GM12801 (cell line): ENCODE results near the gene LSM7.

ENCODE experiments used
- TF ChIP-seq, protein P1 (sequence below): IDR thresholded peaks from one replicate; pipeline ENCODE4 v1.5.1; 2011; ENCODE audit warnings: control low read depth; ENCODE audit not compliant: insufficient read length; ENCODE audit errors: extremely low read depth

The LSM7 gene

GRCh38 chr19:2321565-2322283 is 6.7 kb downstream of the LSM7 start:
- TF ChIP-seq, protein P1, sequence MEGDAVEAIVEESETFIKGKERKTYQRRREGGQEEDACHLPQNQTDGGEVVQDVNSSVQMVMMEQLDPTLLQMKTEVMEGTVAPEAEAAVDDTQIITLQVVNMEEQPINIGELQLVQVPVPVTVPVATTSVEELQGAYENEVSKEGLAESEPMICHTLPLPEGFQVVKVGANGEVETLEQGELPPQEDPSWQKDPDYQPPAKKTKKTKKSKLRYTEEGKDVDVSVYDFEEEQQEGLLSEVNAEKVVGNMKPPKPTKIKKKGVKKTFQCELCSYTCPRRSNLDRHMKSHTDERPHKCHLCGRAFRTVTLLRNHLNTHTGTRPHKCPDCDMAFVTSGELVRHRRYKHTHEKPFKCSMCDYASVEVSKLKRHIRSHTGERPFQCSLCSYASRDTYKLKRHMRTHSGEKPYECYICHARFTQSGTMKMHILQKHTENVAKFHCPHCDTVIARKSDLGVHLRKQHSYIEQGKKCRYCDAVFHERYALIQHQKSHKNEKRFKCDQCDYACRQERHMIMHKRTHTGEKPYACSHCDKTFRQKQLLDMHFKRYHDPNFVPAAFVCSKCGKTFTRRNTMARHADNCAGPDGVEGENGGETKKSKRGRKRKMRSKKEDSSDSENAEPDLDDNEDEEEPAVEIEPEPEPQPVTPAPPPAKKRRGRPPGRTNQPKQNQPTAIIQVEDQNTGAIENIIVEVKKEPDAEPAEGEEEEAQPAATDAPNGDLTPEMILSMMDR = no peak

DNA sequence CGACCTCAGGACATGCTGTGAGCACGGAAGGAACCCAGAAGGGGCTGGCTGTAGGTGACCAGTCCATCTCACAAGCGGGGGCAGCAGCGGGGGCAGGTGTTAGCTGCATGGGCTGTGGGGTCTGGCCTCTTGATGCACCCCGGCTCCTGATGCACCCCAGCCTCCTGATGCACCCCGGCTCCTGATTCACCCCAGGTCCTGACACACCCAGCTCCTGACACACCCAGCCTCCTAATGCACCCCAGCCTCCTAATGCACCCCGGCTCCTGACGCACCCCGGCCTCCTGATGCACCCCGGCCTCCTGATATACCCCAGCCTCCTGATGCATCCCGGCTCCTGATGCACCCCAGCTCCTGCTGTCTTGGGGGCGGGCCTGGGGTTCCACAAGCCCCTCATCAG is 7.4 kb downstream of the LSM7 start:
- TF ChIP-seq, protein P1 = no peak

DNA sequence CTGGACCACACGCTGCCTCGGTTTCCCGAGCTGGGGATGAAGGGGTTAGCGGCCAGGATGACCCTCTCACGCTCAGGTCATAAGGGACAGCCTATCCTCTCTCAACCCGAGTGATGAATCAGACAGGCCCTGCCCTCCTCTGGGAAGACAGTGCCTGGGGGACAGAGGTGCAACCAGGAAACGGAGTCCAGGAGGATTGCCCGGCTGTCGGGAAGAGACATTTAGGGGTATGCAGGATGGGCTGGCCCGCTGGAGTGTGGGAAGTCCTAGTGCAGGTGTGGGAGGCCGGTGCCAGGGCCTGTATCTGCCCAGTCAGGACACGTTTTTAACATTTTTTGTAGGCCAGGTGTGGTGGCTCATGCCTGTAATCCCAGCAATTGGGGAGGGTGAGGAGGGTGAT is 8.3 kb downstream of the LSM7 start:
- TF ChIP-seq, protein P1 = no peak

GRCh38 chr19:2319551-2319950 is 8.8 kb downstream of the LSM7 start:
- TF ChIP-seq, protein P1 = no peak

DNA sequence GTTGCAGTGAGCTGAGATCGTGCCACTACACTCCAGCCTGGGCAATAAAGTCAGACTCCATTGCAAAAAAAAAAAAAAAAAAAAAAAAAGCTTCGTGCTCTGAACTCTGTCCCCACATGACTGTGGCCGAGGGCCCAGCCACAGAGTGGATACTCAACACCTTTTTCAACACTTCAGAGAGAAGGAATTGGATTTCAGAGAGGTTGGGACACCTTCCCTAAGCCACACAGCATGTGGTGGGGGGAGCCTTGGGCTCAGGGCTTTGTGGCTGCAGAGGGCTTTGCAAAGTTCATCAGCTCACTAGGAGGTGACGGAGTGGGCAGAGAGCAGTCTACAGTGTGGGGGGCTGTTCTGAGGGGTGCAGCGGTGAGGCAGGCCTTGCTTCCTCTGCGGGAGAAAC is 9.5 kb downstream of the LSM7 start:
- TF ChIP-seq, protein P1 = no peak

- TF ChIP-seq, protein P1 = no peak
These were observed 10.6 kb downstream of the LSM7 start for GRCh38 chr19:2317756-2318155.

GRCh38 chr19:2317300-2317699 is 11.1 kb downstream of the LSM7 start:
- TF ChIP-seq, protein P1 = no peak
